Measurements from ENCODE around the gene TMEM198.

DNA sequence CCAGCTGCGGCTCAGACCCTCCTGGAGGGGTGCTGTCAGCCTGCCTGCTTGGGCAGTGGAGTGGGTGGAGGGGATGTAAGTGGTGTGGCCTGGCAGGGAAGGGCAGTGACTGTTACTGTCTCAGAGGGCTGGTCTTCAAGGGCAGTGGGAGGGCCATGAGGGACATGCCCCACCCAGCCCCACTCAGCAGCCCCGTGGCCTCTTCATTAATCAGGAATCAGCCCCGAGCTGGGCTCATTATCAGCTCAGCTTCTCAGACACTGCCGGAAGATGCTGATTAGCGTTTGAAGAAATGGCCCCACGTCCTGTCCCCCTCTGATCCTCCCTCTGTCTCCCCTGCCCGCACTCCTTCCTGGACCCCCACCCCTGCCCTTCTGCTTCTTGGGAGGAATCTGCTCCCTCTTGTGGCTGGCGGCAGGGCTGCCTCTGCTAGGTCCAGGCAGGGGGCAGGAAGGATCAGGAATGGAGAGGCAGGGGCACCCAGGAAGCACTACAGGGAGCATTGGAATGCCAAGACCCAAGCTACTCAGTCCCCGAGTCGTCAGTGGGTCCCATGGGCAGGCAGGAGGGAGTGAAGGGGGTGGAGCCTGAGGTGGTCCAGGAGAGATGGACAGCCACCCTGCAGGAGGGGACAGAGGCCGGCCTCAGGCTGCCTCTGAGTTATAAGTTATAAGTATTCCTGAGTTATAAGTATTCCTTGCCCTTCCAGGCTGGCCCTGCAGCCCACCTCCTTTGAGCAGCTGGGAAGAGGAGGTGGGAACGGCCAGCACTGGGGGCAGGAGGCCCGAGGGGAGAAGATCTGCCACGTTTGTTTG is 22.6 kb upstream of the TMEM198 start:
- TF ChIP-seq, protein P1, sequence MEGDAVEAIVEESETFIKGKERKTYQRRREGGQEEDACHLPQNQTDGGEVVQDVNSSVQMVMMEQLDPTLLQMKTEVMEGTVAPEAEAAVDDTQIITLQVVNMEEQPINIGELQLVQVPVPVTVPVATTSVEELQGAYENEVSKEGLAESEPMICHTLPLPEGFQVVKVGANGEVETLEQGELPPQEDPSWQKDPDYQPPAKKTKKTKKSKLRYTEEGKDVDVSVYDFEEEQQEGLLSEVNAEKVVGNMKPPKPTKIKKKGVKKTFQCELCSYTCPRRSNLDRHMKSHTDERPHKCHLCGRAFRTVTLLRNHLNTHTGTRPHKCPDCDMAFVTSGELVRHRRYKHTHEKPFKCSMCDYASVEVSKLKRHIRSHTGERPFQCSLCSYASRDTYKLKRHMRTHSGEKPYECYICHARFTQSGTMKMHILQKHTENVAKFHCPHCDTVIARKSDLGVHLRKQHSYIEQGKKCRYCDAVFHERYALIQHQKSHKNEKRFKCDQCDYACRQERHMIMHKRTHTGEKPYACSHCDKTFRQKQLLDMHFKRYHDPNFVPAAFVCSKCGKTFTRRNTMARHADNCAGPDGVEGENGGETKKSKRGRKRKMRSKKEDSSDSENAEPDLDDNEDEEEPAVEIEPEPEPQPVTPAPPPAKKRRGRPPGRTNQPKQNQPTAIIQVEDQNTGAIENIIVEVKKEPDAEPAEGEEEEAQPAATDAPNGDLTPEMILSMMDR (IDR thresholded peaks at IDR 0.05) = peak; percentile 37 to 57 (median 48)
- TF ChIP-seq POLR2A (IDR thresholded peaks at IDR 0.05) = no peak
